K562 (cell line): ENCODE data around the gene RAB14. TPM values are rescaled to one million over a fixed set of nuclear protein-coding genes. Genes with fewer than 3 reads are reported as not detected.

ENCODE experiments used
- BCL6 ChIP-seq: fragments of 250-450 bp; sonication (Bioruptor Pico); IDR thresholded peaks from 2 replicates; pipeline ENCODE4 v1.4.0; 2020
- CBFB ChIP-seq: sonication (generic); formaldehyde crosslinking; IDR thresholded peaks from 2 replicates; pipeline ENCODE4 v1.4.0; 2020; ENCODE audit warnings: mild to moderate bottlenecking, missing genetic modification reagents
- CEBPG ChIP-seq, 3 experiments: fragments of 200-800 bp in 1 of 3; sonication (Bioruptor generic) in 1 of 3; sonication (generic) in 1 of 3; formaldehyde crosslinking in 1 of 3; IDR thresholded peaks in 2 of 3; conservative IDR thresholded peaks in 1 of 3; 2 replicates each; pipeline versions ENCODE4 v1.6.1 to v1.8.0; 2016 to 2022; ENCODE audit warnings: missing compliant biosample characterization in 2 of 3, missing genetic modification characterization in 2 of 3, mild to moderate bottlenecking in 1 of 3, missing genetic modification reagents in 1 of 3
- ELK1 ChIP-seq: sonication (generic); formaldehyde crosslinking; IDR thresholded peaks from 2 replicates; pipeline ENCODE4 v1.8.1; 2022; ENCODE audit warnings: missing genetic modification reagents
- FOXK2 ChIP-seq, 2 experiments: fragments of 450-650 bp; IDR thresholded peaks in 1 of 2; conservative IDR thresholded peaks in 1 of 2; 2 replicates each; pipeline ENCODE4 v1.6.1; 2016; ENCODE audit warnings: low read depth in 2 of 2, mild to moderate bottlenecking in 1 of 2
- IRF1 ChIP-seq: sonication (generic); formaldehyde crosslinking; IDR thresholded peaks from 2 replicates; pipeline ENCODE4 v1.8.0; 2022; ENCODE audit warnings: missing genetic modification reagents, mild to moderate bottlenecking, borderline replicate concordance
- JUN ChIP-seq, 2 experiments: sonication (generic) in 1 of 2; formaldehyde crosslinking in 1 of 2; IDR thresholded peaks; 2 replicates each; pipeline versions ENCODE4 v1.6.1 to v1.8.0; 2012 to 2022; ENCODE audit warnings: borderline replicate concordance in 2 of 2, mild to moderate bottlenecking in 2 of 2, improper control_type of control experiment in 1 of 2, low read depth in 1 of 2, low read length in 1 of 2, missing genetic modification reagents in 1 of 2
- MITF ChIP-seq: IDR thresholded peaks from 2 replicates; pipeline ENCODE4 v1.6.1; 2014; ENCODE audit warnings: antibody characterized with exemption
- NFATC3 ChIP-seq: fragments of 450-650 bp; IDR thresholded peaks from 2 replicates; pipeline ENCODE4 v1.6.1; 2017; ENCODE audit warnings: mild to moderate bottlenecking
- PCBP2 ChIP-seq: fragments of 200-400 bp; formaldehyde crosslinking; IDR thresholded peaks from 2 replicates; pipeline ENCODE4 v1.6.1; 2018; ENCODE audit warnings: low read length, low read depth, mild to moderate bottlenecking, moderate library complexity; ENCODE audit not compliant: poor library complexity, severe bottlenecking
- SMAD1 ChIP-seq: fragments of 150-350 bp; IDR thresholded peaks from 2 replicates; pipeline ENCODE4 v1.6.1; 2014; ENCODE audit warnings: low read length, low read depth; ENCODE audit not compliant: partially characterized antibody
- SMAD2 ChIP-seq: fragments of 150-350 bp; IDR thresholded peaks from 2 replicates; pipeline ENCODE4 v1.6.1; 2014; ENCODE audit warnings: low read depth, mild to moderate bottlenecking, low read length
- SMARCE1 ChIP-seq: fragments of 450-650 bp; IDR thresholded peaks from 2 replicates; pipeline ENCODE4 v1.7.1; 2016; ENCODE audit warnings: mild to moderate bottlenecking
- TAF1 ChIP-seq: IDR thresholded peaks from 2 replicates; pipeline ENCODE4 v1.6.1; 2011; ENCODE audit warnings: mild to moderate bottlenecking, low read length, moderate library complexity; ENCODE audit not compliant: insufficient read depth, control insufficient read depth, severe bottlenecking; ENCODE audit errors: extremely low read depth
- TEAD4 ChIP-seq, 2 experiments: sonication (generic) in 1 of 2; formaldehyde crosslinking in 1 of 2; IDR thresholded peaks; 2 replicates each; pipeline versions ENCODE4 v1.6.1 to v1.8.0; 2012 to 2022; ENCODE audit warnings: borderline replicate concordance in 1 of 2, inconsistent platforms in 1 of 2, low read length in 1 of 2, mild to moderate bottlenecking in 1 of 2, missing genetic modification reagents in 1 of 2
- TRIM25 ChIP-seq: fragments of 450-650 bp; IDR thresholded peaks from 2 replicates; pipeline ENCODE4 v1.7.0; 2016; ENCODE audit warnings: borderline replicate concordance
- TRIM28 ChIP-seq: fragments of 450-650 bp; IDR thresholded peaks from 2 replicates; pipeline ENCODE4 v1.6.1; 2017
- ZBTB9 ChIP-seq: fragments of 450-650 bp; formaldehyde crosslinking; IDR thresholded peaks from 2 replicates; pipeline ENCODE4 v1.4.0; 2020; ENCODE audit warnings: mild to moderate bottlenecking, moderate library complexity
- polyA plus RNA-seq, 8 experiments: library from polyadenylated mRNA; depleted of rRNA in 4 of 8; stranded (reverse) in 5 of 8; unstranded in 3 of 8; fragments of >200 nt; fragmentation: Nextera tagmentation in 2 of 8; fragmentation: Illumina TruSeq in 1 of 8; extraction: Ambion mirVana in 2 of 8; extraction: Trizol in 1 of 8; gene quantifications; 2 replicates each; pipeline versions ENCODE4 v1.2.1 to v1.2.3, GENCODE V29; 2011 to 2014; ENCODE audit warnings: inconsistent platforms in 1 of 8, missing spikeins in 1 of 8
- total RNA-seq, 7 experiments: library from RNA; depleted of rRNA in 6 of 7; stranded (reverse); fragments of >200 nt in 6 of 7; fragmentation: Illumina TruSeq in 2 of 7; extraction: Trizol in 2 of 7; gene quantifications; 2 replicates each; pipeline versions ENCODE4 v1.2.1 to v1.2.3, GENCODE V29; 2011 to 2021; ENCODE audit warnings: low replicate concordance in 1 of 7

RAB14 gene
- total and polyA plus RNA-seq, 9 of the 15 experiments (the other 6 are each of a cell fraction or from before 2014, with no cell fraction given), result 10.3 to 41.8 (median 20.9) TPM

- TF ChIP-seq SMARCE1, result peak; percentile 63; the same call in 1 of the 2 replicates
- TF ChIP-seq TAF1, result peak; percentile 60
- no peak for TF ChIP-seq CBFB
- TF ChIP-seq PCBP2, result no peak
- TF ChIP-seq IRF1 (CRISPR knock-in tag), result no peak
- TF ChIP-seq TRIM25, result no peak
- no peak for TF ChIP-seq ELK1
- no peak for TF ChIP-seq SMAD2
- TF ChIP-seq ZBTB9 (CRISPR knock-in tag), result no peak
- TF ChIP-seq MITF, result no peak
- TF ChIP-seq JUN (IDR thresholded peaks at IDR 0.05; ENCODE audit: borderline replicate concordance, low read depth, low read length), result 0 out of 2 replicates have a peak, but pooled peaks have one; percentile 50
- TF ChIP-seq JUN (CRISPR knock-in tag; IDR thresholded peaks at IDR 0.05; ENCODE audit: borderline replicate concordance), result no peak
- peak; percentile 30 for TF ChIP-seq SMAD1
- 0 out of 2 replicates have a peak, but pooled peaks have one; percentile 40 for TF ChIP-seq BCL6 (CRISPR knock-in tag)
- no peak for TF ChIP-seq FOXK2 (conservative IDR thresholded peaks at IDR 0.05 in 1 of 2, IDR thresholded peaks at IDR 0.05 in 1 of 2; ENCODE audit: low read depth in 2 of 2)
- TF ChIP-seq TRIM28, result peak; percentile 73; the same call in 1 of the 2 replicates
- peak; percentile 29; the same call in 1 of the 2 replicates for TF ChIP-seq TEAD4 (IDR thresholded peaks at IDR 0.05; ENCODE audit: low read length)
- no peak for TF ChIP-seq TEAD4 (CRISPR knock-in tag; IDR thresholded peaks at IDR 0.05; ENCODE audit: borderline replicate concordance)
- TF ChIP-seq NFATC3, result 0 out of 2 replicates have a peak, but pooled peaks have one; percentile 28
- peak; percentile 52 for TF ChIP-seq CEBPG (CRISPR knock-in tag; IDR thresholded peaks at IDR 0.05)
- peak; percentile 85 to 89 for TF ChIP-seq CEBPG (tag; conservative IDR thresholded peaks at IDR 0.05 in 1 of 2, IDR thresholded peaks at IDR 0.05 in 1 of 2)
Observed at GRCh38 chr9:121233906-121234831, 32.5 kb upstream of the RAB14 start (continued).
